H9 (cell line): ENCODE measurements around the gene TAGLN. TPM values are rescaled to one million over a fixed set of nuclear protein-coding genes. Genes with fewer than 3 reads are reported as not detected.
A peak's percentile ranks its signal among the peaks of the same experiment; 100 is the strongest.

Experiments used
- DNase-seq: peaks from one replicate; pipeline ENCODE4 v3.0.0-alpha.2; 2017
- H2AFZ ChIP-seq: one replicate; pipeline ENCODE4 v1.6.1; 2013; ENCODE audit warnings: mild to moderate bottlenecking, low read length, control low read depth, moderate library complexity
- H2AK5ac ChIP-seq: 2 replicates; pipeline ENCODE4 v1.6.1; 2013; ENCODE audit warnings: low read length, control low read depth, mixed read lengths; ENCODE audit not compliant: insufficient read length
- H2BK120ac ChIP-seq: one replicate; pipeline ENCODE4 v1.6.1; 2013; ENCODE audit warnings: low read depth, mild to moderate bottlenecking, low read length, control low read depth, inconsistent platforms; ENCODE audit not compliant: poor library complexity, severe bottlenecking
- H2BK12ac ChIP-seq: 2 replicates; pipeline ENCODE4 v1.6.1; 2013; ENCODE audit warnings: low read length, control low read depth, mixed read lengths, low read depth; ENCODE audit not compliant: insufficient read length
- H2BK15ac ChIP-seq: 2 replicates; pipeline ENCODE4 v1.6.1; 2013; ENCODE audit warnings: low read depth, low read length, control low read depth
- H2BK20ac ChIP-seq: one replicate; pipeline ENCODE4 v1.6.1; 2013; ENCODE audit warnings: low read depth, mild to moderate bottlenecking, low read length, control low read depth, inconsistent platforms; ENCODE audit not compliant: poor library complexity, severe bottlenecking
- H2BK5ac ChIP-seq: 2 replicates; pipeline ENCODE4 v1.6.1; 2013; ENCODE audit warnings: low read length, control low read depth, mixed read lengths; ENCODE audit not compliant: insufficient read length
- H3K14ac ChIP-seq: 2 replicates; pipeline ENCODE4 v1.6.1; 2013; ENCODE audit warnings: low read length, control low read depth; ENCODE audit not compliant: insufficient read depth
- H3K18ac ChIP-seq: 2 replicates; pipeline ENCODE4 v1.6.1; 2013; ENCODE audit warnings: low read depth, mild to moderate bottlenecking, mixed read lengths, low read length, control low read depth; ENCODE audit not compliant: insufficient read length
- H3K23ac ChIP-seq: 2 replicates; pipeline ENCODE4 v1.6.1; 2013; ENCODE audit warnings: low read length, control low read depth, mixed read lengths, low read depth; ENCODE audit not compliant: insufficient read length
- H3K23me2 ChIP-seq: 2 replicates; pipeline ENCODE4 v1.6.1; 2013; ENCODE audit warnings: low read depth, mild to moderate bottlenecking, mixed read lengths, low read length, control low read depth; ENCODE audit not compliant: insufficient read length, poor library complexity, severe bottlenecking
- H3K27ac ChIP-seq: 2 replicates; pipeline ENCODE4 v1.5.1; 2013; ENCODE audit warnings: low read length, control low read depth, mixed read lengths, low read depth; ENCODE audit not compliant: insufficient read length
- H3K27me3 ChIP-seq: 2 replicates; pipeline ENCODE4 v1.6.1; 2013; ENCODE audit warnings: low read length, control low read depth, inconsistent platforms; ENCODE audit not compliant: insufficient read depth
- H3K4ac ChIP-seq: 2 replicates; pipeline ENCODE4 v1.6.1; 2013; ENCODE audit warnings: low read depth, mild to moderate bottlenecking, control low read depth, inconsistent platforms, low read length, moderate library complexity
- H3K4me1 ChIP-seq: 2 replicates; pipeline ENCODE4 v1.6.1; 2013; ENCODE audit warnings: low read length, control low read depth, inconsistent platforms; ENCODE audit not compliant: insufficient read depth
- H3K4me2 ChIP-seq: 2 replicates; pipeline ENCODE4 v1.6.1; 2013; ENCODE audit warnings: low read length, control low read depth, mixed read lengths; ENCODE audit not compliant: insufficient read length, insufficient read depth
- H3K56ac ChIP-seq: 2 replicates; pipeline ENCODE4 v1.6.1; 2013; ENCODE audit warnings: low read depth, mild to moderate bottlenecking, mixed read lengths, low read length, control low read depth; ENCODE audit not compliant: insufficient read length
- H3K79me1 ChIP-seq: 2 replicates; pipeline ENCODE4 v1.6.1; 2013; ENCODE audit warnings: low read depth, mild to moderate bottlenecking, moderate library complexity, low read length, control low read depth, inconsistent platforms; ENCODE audit not compliant: insufficient read depth, poor library complexity, severe bottlenecking
- H3K79me2 ChIP-seq: 2 replicates; pipeline ENCODE4 v1.6.1; 2013; ENCODE audit warnings: low read length, control low read depth, inconsistent platforms; ENCODE audit not compliant: insufficient read depth
- H3K9ac ChIP-seq: 2 replicates; pipeline ENCODE4 v1.6.1; 2013; ENCODE audit warnings: low read length, control low read depth, mixed read lengths; ENCODE audit not compliant: insufficient read length; ENCODE audit errors: extremely low read depth
- H3K9me3 ChIP-seq: one replicate; pipeline ENCODE4 v1.6.1; 2013; ENCODE audit warnings: low read depth, low read length, inconsistent platforms; ENCODE audit not compliant: control insufficient read depth
- H3T11ph ChIP-seq: one replicate; pipeline ENCODE4 v1.6.1; 2013; ENCODE audit warnings: mild to moderate bottlenecking, low read length, control low read depth, inconsistent platforms
- H4K20me1 ChIP-seq: one replicate; pipeline ENCODE4 v1.6.1; 2013; ENCODE audit not compliant: control insufficient read depth, insufficient read length, insufficient read depth
- H4K5ac ChIP-seq: 2 replicates; pipeline ENCODE4 v1.6.1; 2013; ENCODE audit warnings: low read depth, mild to moderate bottlenecking, mixed read lengths, low read length, control low read depth; ENCODE audit not compliant: insufficient read length
- H4K8ac ChIP-seq: replicated peaks from 2 replicates; pipeline ENCODE4 v1.6.1; 2013; ENCODE audit warnings: low read length, control low read depth, mixed read lengths, low read depth; ENCODE audit not compliant: insufficient read length
- H4K91ac ChIP-seq: 2 replicates; pipeline ENCODE4 v1.6.1; 2013; ENCODE audit warnings: low read depth, mild to moderate bottlenecking, moderate library complexity, mixed read lengths, low read length, control low read depth; ENCODE audit not compliant: insufficient read length
- H3K27ac Mint-ChIP-seq, 3 experiments: 2 replicates in 2 of 3; 3 replicates in 1 of 3; pipeline ENCODE4 v1.8.0; 2020 to 2021; ENCODE audit warnings: mixed read lengths in 3 of 3, mild to moderate bottlenecking in 1 of 3, moderate library complexity in 1 of 3
- H3K27me3 Mint-ChIP-seq: 2 replicates; pipeline ENCODE4 v1.8.0; 2021; ENCODE audit warnings: low read depth, mild to moderate bottlenecking, moderate library complexity, mixed read lengths
- H3K36me3 Mint-ChIP-seq, 3 experiments: 2 replicates in 2 of 3; 3 replicates in 1 of 3; pipeline ENCODE4 v1.8.0; 2020 to 2021; ENCODE audit warnings: low read depth in 3 of 3, mixed read lengths in 3 of 3; ENCODE audit not compliant: insufficient read depth in 1 of 3
- H3K4me1 Mint-ChIP-seq, 2 experiments: 2 replicates each; pipeline ENCODE4 v1.8.0; 2020; ENCODE audit warnings: mixed read lengths in 2 of 2
- H3K4me3 Mint-ChIP-seq, 2 experiments: 2 replicates in 1 of 2; 3 replicates in 1 of 2; pipeline ENCODE4 v1.8.0; 2020 to 2021; ENCODE audit warnings: mild to moderate bottlenecking in 2 of 2, mixed read lengths in 2 of 2, moderate library complexity in 1 of 2
- H3K9me3 Mint-ChIP-seq, 2 experiments: 2 replicates in 1 of 2; 3 replicates in 1 of 2; pipeline ENCODE4 v1.8.0; 2020; ENCODE audit warnings: mild to moderate bottlenecking in 2 of 2, mixed read lengths in 2 of 2, moderate library complexity in 1 of 2
- CTCF ChIP-seq: fragments of 200-600 bp; sonication (generic); conservative IDR thresholded peaks from 3 replicates; pipeline ENCODE4 v1.8.0; 2021; ENCODE audit warnings: antibody characterized with exemption, mild to moderate bottlenecking
- WGBS: extraction: QIAGEN DNeasy Blood & Tissue Kit; methylation state at CpG from one replicate; pipeline ENCODE4 v1.1.7; 2013; ENCODE audit warnings: missing lambda C conversion rate, low lambda C conversion rate, mixed read lengths; ENCODE audit not compliant: insufficient read length; ENCODE audit errors: extremely low coverage; 5-methylcytosine and 5-hydroxymethylcytosine counted together
- total RNA-seq: library from RNA; stranded (reverse); gene quantifications from 2 replicates; pipeline ENCODE4 v1.2.1, GENCODE V29; 2021

Gene TAGLN
- total RNA-seq, 1 experiment from 2014 or later, result 176 TPM

GRCh38 chr11:117212697-117213355 lies 13.7 kb downstream of the TAGLN start:
- no peak overlapping the region for H3T11ph ChIP-seq
- no peaks in the 10 kb centered on the region for H3K9me3 ChIP-seq
- DNase-seq, result no peak
- H3K4ac ChIP-seq, result no peak overlapping the region
- no peak overlapping the region for H4K8ac ChIP-seq
- no peak overlapping the region for H3K56ac ChIP-seq
- H2BK15ac ChIP-seq, result no peak overlapping the region
- no peaks in the 10 kb centered on the region for H3K4me1 ChIP-seq
- Mint-ChIP-seq H3K27me3 (peaks cover 2% of the 10 kb centered on the region; the same call in 1 of the 2 replicates), H3K4me1 (peaks cover 0 to 4% of the 10 kb centered on the region in 2 experiments; a peak in 1 of 4 replicates), H3K36me3 (peaks cover 2 to 35% (median 22%) of the 10 kb centered on the region in 3 experiments; a peak in 6 of 7 replicates), H3K27ac (peak overlapping the region in 1 of 3 experiments; percentile 3; a peak in 1 of 7 replicates), H3K9me3 (no peaks in the 10 kb centered on the region), H3K4me3 (no peak overlapping the region)
- H3K9ac ChIP-seq, result no peak overlapping the region
- H3K23ac ChIP-seq, result no peak overlapping the region
- H3K23me2 ChIP-seq, result no peaks in the 10 kb centered on the region
- H3K27ac ChIP-seq, result no peak overlapping the region
- no peak overlapping the region for H3K14ac ChIP-seq
- H3K79me1 ChIP-seq, result no peaks in the 10 kb centered on the region
- no peak overlapping the region for H4K91ac ChIP-seq
- H2BK5ac ChIP-seq, result no peak overlapping the region
- H2BK120ac ChIP-seq, result no peak overlapping the region
- H4K20me1 ChIP-seq, result no peaks in the 10 kb centered on the region
- no peak overlapping the region for H2AK5ac ChIP-seq
- no peak for TF ChIP-seq CTCF
- H3K79me2 ChIP-seq, result no peaks in the 10 kb centered on the region
- no CpG with 5 or more reads among the region's 11 CpGs for WGBS
- no peak overlapping the region for H2BK20ac ChIP-seq
- H3K18ac ChIP-seq, result no peak overlapping the region
- H2BK12ac ChIP-seq, result no peak overlapping the region
- H2AFZ ChIP-seq, result no peak overlapping the region
- no peaks in the 10 kb centered on the region for H3K27me3 ChIP-seq
- no peak overlapping the region for H4K5ac ChIP-seq
- no peak overlapping the region for H3K4me2 ChIP-seq
